Putamen (tissue), 1 donor: ENCODE measurements around the gene GFER.

Experiments used
- DNase-seq: peaks from one replicate; pipeline ENCODE4 v3.0.0-alpha.2; 2016; ENCODE audit warnings: low spot score

GFER gene

GRCh38 chr16:1990351-1991134 lies 6.5 kb downstream of the GFER start:
- DNase-seq, result no peak

GRCh38 chr16:1991135-1991551 lies 7.2 kb downstream of the GFER start:
- no peak for DNase-seq

GRCh38 chr16:1991588-1991947 lies 7.6 kb downstream of the GFER start:
- DNase-seq, result no peak

- DNase-seq, result peak; percentile 77
Measured at GRCh38 chr16:1991948-1992703, 8.1 kb downstream of the GFER start.

- no peak for DNase-seq
Measured at GRCh38 chr16:1992704-1993317, 8.8 kb downstream of the GFER start.

GRCh38 chr16:1993731-1994131 lies 9.7 kb downstream of the GFER start:
- DNase-seq, result no peak

- no peak for DNase-seq
Measured at GRCh38 chr16:1997494-1998359, 13.7 kb downstream of the GFER start.

- DNase-seq, result no peak
Measured at GRCh38 chr16:1998360-1998835, 14.4 kb downstream of the GFER start.

- no peak for DNase-seq
Measured at GRCh38 chr16:1998852-1999801, 15.1 kb downstream of the GFER start.

- no peak for DNase-seq
Measured at GRCh38 chr16:1999866-2000514, 16.0 kb downstream of the GFER start.

- DNase-seq, result no peak
Measured at GRCh38 chr16:2001035-2001434, 17.0 kb downstream of the GFER start.

- DNase-seq, result no peak
Measured at GRCh38 chr16:2001456-2002355, 17.7 kb downstream of the GFER start.

- no peak for DNase-seq
Measured at GRCh38 chr16:2002406-2003230, 18.6 kb downstream of the GFER start.

- DNase-seq, result no peak
Measured at GRCh38 chr16:2003231-2003826, 19.3 kb downstream of the GFER start.

GRCh38 chr16:2003827-2004641 lies 20.0 kb downstream of the GFER start:
- DNase-seq, result peak; percentile 41

GRCh38 chr16:2004795-2005517 lies 21.0 kb downstream of the GFER start:
- no peak for DNase-seq
